Measurements from ENCODE around the gene SMG5. TPM values are rescaled to one million over a fixed set of nuclear protein-coding genes. Genes with fewer than 3 reads are reported as not detected.

The SMG5 gene
- total RNA-seq, 1 donor, result 43.3 TPM

DNA sequence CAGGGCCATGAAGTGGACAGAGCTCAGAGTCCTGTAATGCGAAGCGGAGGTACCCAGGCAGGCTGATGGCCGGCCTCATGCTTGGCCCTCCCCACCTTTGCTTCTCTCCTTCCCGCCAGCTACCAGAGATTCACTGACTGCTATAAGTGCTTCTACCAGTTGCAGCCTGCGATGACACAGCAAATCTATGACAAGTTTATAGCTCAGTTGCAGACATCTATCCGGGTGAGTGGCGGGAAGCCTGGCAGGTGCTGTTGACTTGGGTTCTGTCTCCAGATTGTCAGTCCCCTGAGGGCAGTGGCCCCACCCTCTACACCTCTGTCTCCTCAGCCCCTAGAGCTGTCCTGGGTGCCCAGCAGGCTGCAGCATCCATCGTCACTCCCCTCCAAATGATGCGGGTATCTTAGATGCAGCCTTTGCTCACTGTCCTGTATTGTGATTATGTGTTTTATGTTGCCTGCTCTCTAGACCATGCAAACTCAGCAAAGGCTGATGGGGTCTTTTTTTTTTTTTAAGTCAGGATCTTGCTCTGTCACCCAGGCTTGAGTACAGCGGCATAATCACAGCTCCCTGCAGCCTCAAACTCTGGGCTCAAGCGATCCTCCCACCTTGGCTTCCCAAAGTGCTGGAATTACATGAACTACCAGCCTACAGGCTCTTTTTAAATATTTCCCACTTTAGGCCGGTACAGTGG lies 50.3 kb downstream of the SMG5 start:
- TF ChIP-seq, protein P1, sequence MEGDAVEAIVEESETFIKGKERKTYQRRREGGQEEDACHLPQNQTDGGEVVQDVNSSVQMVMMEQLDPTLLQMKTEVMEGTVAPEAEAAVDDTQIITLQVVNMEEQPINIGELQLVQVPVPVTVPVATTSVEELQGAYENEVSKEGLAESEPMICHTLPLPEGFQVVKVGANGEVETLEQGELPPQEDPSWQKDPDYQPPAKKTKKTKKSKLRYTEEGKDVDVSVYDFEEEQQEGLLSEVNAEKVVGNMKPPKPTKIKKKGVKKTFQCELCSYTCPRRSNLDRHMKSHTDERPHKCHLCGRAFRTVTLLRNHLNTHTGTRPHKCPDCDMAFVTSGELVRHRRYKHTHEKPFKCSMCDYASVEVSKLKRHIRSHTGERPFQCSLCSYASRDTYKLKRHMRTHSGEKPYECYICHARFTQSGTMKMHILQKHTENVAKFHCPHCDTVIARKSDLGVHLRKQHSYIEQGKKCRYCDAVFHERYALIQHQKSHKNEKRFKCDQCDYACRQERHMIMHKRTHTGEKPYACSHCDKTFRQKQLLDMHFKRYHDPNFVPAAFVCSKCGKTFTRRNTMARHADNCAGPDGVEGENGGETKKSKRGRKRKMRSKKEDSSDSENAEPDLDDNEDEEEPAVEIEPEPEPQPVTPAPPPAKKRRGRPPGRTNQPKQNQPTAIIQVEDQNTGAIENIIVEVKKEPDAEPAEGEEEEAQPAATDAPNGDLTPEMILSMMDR (IDR thresholded peaks at IDR 0.05; ENCODE audit: insufficient read depth, low read length), result no peak

DNA sequence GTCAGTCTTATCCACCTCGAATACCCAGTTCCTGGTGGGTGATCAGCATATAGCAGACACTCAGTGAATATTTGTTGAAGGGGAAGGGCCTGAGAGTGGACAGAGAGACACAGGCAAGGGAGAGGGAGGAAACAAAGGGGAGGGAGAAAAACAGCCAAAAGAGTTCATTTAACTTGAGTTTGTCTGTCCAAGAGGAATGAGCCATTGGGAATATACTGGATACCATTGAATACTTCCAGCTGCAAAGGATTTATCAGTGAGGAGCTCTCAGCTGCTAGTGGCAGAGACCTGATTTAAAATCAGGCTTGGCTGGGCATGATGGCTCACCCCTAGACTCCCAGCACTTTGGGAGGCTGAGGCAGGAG lies 52.2 kb downstream of the SMG5 start:
- DNase-seq (ENCODE audit: low read depth), result no peak
- H3K4me3 ChIP-seq (ENCODE audit: low read depth, low read length), result no peak overlapping the region
- TF ChIP-seq, protein P1 (IDR thresholded peaks at IDR 0.05; ENCODE audit: insufficient read depth, low read length), result no peak

More for the DNA sequence above, 50.3 kb downstream of the SMG5 start:
- DNase-seq (ENCODE audit: low read depth), result no peak
- H3K4me3 ChIP-seq (ENCODE audit: low read depth, low read length), result no peak overlapping the region

DNA sequence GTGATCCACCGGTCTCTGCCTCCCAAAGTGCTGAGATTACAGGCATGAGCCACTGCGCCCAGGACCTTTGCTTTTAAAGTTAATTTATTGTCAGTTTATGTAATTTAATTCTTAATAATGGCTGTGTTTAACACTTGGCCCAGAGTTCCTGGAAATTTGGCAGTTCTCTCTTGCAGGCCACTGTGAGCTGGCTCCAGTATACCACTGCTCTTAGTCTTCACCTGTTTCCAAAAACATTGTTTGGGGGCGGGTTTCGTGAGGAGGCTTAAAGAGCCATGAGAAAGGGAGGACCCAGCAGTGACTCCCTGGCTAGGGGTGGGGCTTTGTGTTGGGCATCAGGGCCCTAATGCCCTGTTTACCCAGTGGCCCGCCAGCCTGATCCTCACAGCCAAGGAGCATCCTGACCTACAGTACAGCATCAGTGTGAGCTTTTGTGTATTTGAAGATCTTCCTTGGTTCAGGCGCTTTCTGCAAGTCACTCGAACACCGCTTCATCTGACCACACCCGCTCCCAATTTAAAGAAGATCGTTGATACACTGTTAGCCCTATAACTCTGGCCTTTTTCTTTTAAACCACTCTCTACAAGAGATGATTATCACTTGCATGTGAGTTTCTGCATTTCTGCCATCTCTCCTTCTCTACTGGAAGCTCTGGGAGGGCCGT lies 52.7 kb downstream of the SMG5 start:
- DNase-seq (ENCODE audit: low read depth), result no peak
- TF ChIP-seq, protein P1 (IDR thresholded peaks at IDR 0.05; ENCODE audit: insufficient read depth, low read length), result no peak
- H3K4me3 ChIP-seq (ENCODE audit: low read depth, low read length), result no peak overlapping the region

DNA sequence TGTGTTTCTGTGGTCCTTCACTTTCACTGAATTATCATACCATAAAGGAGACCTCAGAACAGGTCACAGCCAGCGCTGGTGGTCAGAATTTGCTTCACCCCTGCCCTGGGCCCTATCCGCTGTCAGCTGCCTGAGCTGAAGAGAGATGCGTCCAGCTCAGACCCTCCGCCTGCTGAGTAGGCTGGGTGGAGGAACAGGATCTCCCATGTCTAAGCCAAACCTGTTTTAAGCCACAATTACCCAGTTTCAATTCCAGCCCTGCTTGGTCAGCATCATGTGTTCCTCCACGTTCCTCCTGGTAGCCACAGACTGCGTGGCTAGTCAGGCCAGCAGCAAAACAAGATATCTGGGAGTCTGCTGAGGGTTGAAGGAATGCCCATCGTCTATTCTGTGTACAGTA lies 54.1 kb downstream of the SMG5 start:
- no peak overlapping the region for H3K4me3 ChIP-seq (ENCODE audit: low read depth, low read length)
- no peak for DNase-seq (ENCODE audit: low read depth)
- TF ChIP-seq, protein P1 (IDR thresholded peaks at IDR 0.05; ENCODE audit: insufficient read depth, low read length), result no peak

DNA sequence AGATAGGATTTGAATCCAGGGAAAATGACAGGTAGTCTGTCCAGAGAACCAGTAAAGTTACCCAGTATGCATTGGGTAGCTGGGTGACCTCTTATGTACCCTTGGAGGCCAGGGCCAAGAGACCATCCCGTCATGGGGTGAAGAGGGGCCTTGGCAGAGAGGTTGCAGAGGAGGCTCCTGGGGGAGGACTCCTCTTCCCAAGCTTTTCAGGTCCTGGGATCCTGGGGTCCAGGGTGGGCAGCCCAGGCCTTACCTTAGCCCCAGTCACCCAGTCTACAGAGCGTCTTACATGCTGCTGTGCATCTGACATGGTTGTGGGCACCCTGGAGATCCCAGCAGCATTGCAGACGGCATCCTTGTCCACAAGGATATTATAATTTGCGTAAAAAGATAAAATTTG lies 55.8 kb downstream of the SMG5 start:
- DNase-seq (ENCODE audit: low read depth), result no peak
- TF ChIP-seq, protein P1 (IDR thresholded peaks at IDR 0.05; ENCODE audit: insufficient read depth, low read length), result no peak

DNA sequence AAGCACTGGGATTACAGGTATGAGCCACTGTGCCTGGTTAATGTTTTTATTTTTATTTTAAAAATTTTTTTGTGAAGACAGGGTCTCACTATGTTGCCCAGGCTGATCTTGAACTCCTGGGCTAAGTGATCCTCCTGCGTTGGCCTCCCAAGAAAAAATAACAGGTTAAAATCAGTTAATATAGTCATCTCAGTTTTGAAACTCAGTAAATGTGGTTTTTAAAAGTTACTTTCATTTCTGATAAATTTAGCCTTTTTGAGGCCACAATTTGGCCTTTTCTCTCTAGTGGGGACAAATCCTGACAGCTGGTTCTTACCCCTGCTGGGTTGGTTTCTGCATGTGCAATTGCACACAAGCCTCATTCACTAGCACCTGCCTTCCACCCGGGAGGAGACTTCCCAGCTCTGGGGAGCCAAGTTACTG lies 56.5 kb downstream of the SMG5 start:
- TF ChIP-seq, protein P1 (IDR thresholded peaks at IDR 0.05; ENCODE audit: insufficient read depth, low read length), result no peak
- H3K4me3 ChIP-seq (ENCODE audit: low read depth, low read length), result no peak overlapping the region
- no peak for DNase-seq (ENCODE audit: low read depth)

More for the DNA sequence above, 55.8 kb downstream of the SMG5 start:
- H3K4me3 ChIP-seq (ENCODE audit: low read depth, low read length), result no peak overlapping the region

Data from fibroblast of the aortic adventitia (primary cell).